Left ventricle myocardium superior (tissue), 1 donor: Measurements from ENCODE around the gene HDAC9. TPM values are rescaled to one million over a fixed set of nuclear protein-coding genes. Genes with fewer than 3 reads are reported as not detected.

Experiments used
- ATAC-seq: fragments of 200-7000 bp; cut with Tn5 transposase; one replicate; pipeline ENCODE4 v1.9.1; 2020; ENCODE audit warnings: mild to moderate bottlenecking, moderate library complexity
- DNase-seq: peaks from one replicate; pipeline ENCODE4 v3.0.0-alpha.2; 2020
- intact Hi-C: fragments of 100-400 bp; cut with micrococcal nuclease; formaldehyde crosslinking; loops from one replicate; pipeline ENCODE4 v1.11.0; 2022
- total RNA-seq: library from RNA; stranded (reverse); fragmentation: NEBNext Ultra II Directional; extraction: Animal tissue kit (Norgen Biotek cat#: 25700); gene quantifications from one replicate; pipeline ENCODE4 v1.2.1, GENCODE V29; 2021
- donor health status: DM: no; HTN: yes; CAD: no; lungs with severe emphysema.

The HDAC9 gene
- total RNA-seq, 1 donor from 2014 or later = 30.7 TPM

GRCh38 chr7:18843979-18844378 lies 348.4 kb downstream of the HDAC9 start:
- no peak for DNase-seq
- ATAC-seq = no peak
- intact Hi-C loops = no loop called here

GRCh38 chr7:18844735-18845134 lies 349.2 kb downstream of the HDAC9 start:
- ATAC-seq (no peak), DNase-seq (no peak)
- intact Hi-C loops = no loop called here

DNA sequence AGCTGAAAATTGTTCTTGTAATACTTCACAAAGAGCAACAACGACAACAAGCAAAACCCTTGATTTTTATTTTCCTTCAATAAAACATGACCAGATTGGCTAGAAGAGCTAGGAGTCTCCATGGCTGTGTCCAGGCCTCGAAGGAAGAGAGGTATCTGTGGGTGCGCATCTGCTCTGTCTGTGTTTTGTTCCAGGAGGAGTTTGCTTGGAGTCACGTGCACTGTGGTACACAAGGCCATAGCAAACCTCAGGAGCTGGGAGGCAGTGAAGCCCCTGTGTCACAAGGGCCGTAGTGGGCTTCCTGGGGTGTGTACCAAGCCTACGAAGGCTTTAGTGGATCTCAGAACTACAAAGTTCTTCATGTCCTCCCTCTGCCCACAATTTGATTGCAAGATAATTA lies 350.2 kb downstream of the HDAC9 start:
- DNase-seq (no peak), ATAC-seq (no peak)
- intact Hi-C loops = no loop called here

DNA sequence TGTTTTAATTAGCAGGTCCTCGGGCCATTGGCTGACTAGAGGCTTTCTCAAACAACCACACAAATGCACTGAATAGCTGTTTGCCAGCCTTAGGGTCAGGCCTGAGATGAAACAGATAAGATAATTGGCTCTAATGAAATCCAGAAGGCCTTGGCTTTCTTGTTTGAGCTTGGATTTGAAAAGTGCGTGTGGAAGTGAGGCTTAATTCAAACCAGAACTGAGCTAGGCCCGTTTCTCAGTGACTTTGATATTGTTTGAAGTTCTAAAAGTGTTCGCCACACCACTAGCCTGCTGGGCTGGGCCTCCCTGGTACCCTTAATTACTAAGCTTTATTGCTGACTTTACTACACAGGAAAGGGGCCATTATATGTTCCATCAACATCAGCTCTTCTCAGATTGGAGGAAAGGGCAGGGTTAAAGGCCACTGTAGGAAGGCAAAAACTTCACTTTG lies 351.2 kb downstream of the HDAC9 start:
- ATAC-seq = no peak
- intact Hi-C loops = no loop called here

DNA sequence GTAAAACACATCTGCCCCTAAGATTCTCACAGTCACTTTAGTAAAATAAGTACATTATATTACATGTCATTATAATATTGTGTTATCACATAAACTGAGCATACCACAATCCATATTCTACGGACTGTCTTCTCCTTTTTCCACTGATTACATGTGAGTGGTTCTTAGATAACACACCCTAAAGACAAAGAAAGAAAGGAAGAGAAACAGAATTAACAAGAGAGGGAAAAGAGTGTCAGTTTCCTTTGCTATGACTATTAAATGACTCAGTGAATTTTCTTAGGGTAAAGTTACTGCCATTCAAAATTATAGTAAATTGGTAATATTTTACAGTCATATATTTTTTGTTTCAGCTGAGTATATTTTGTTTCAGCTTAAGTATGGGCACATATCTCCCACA lies 353.6 kb downstream of the HDAC9 start:
- no peak for ATAC-seq
- intact Hi-C loops = no loop called here
- DNase-seq = no peak

More for the DNA sequence above, 351.2 kb downstream of the HDAC9 start:
- DNase-seq = no peak

GRCh38 chr7:18855796-18856195 lies 360.2 kb downstream of the HDAC9 start:
- intact Hi-C loops = no loop called here
- ATAC-seq = no peak
- DNase-seq = no peak

DNA sequence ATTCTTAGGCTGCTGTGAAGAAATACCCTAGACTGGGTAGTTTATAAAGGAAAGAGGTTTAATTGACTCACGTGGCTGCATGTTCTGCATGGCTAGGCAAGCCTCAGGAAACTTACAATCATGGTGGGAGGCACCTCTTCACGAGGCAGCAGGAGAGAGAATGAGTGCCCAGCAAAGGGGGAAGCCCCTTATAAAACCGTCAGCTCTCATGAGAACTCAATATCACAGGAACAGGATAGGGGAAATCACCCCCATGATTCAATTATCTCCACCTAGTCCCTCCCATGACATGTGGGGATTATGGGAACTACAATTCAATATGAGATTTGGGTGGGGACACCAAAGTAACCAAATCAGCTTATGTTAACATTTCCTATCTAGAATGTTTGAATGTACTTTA lies 362.7 kb downstream of the HDAC9 start:
- ATAC-seq = no peak
- intact Hi-C loops = no loop called here
- no peak for DNase-seq

GRCh38 chr7:18859318-18859717 lies 363.8 kb downstream of the HDAC9 start:
- intact Hi-C loops = no loop called here
- no peak for ATAC-seq
- no peak for DNase-seq

DNA sequence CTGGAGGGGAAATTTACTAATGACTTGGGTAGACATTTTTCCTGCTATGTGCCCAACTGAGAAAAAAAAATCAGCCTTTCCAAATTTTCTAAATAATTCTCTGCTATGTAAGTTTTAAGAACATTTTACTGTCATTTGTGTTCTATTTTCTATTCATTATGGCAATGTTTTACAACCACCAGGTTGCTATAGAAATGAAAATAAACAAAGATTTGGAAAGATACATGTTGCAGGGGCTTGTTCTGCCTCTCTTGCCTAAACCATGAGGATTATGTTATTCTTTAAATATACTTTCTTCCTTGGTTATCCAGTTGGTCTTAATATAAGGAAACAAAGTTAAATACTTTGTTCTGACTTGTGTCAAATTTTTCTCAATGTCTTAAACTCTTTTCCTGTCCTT lies 364.7 kb downstream of the HDAC9 start:
- DNase-seq (no peak), ATAC-seq (no peak)
- intact Hi-C loops = no loop called here

GRCh38 chr7:18861514-18862118 lies 366.1 kb downstream of the HDAC9 start:
- DNase-seq (no peak), ATAC-seq (no peak)
- intact Hi-C loops = no loop called here

DNA sequence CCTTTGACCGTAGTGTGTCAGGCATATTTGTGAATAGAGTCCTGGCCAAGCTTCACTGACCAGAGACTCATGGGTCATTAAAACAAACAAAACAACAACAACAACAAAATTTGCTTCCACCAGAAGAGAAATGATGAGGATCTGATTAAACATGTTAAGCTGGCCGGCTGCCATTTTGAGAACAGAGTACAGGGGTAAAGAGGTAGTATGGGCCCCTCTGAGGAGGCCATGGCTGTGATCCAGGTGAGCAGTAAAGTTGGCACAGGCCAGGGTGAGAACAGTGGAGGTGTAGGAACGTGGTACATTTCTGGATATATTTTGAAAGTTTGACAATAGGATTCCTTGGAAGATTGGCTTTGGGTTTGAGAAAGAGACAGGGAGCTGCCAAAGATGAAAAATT lies 369.4 kb downstream of the HDAC9 start:
- intact Hi-C loops = no loop called here
- ATAC-seq = no peak
- DNase-seq = no peak

- intact Hi-C loops = no loop called here
- DNase-seq (peak; percentile 51), ATAC-seq (peak; percentile 98)
Observed at GRCh38 chr7:18866359-18867036, 370.9 kb downstream of the HDAC9 start.

GRCh38 chr7:18872344-18872743 lies 376.8 kb downstream of the HDAC9 start:
- intact Hi-C loops = no loop called here
- DNase-seq (no peak), ATAC-seq (no peak)

GRCh38 chr7:18873734-18874336 lies 378.3 kb downstream of the HDAC9 start:
- intact Hi-C loops = no loop called here
- ATAC-seq (no peak), DNase-seq (no peak)

DNA sequence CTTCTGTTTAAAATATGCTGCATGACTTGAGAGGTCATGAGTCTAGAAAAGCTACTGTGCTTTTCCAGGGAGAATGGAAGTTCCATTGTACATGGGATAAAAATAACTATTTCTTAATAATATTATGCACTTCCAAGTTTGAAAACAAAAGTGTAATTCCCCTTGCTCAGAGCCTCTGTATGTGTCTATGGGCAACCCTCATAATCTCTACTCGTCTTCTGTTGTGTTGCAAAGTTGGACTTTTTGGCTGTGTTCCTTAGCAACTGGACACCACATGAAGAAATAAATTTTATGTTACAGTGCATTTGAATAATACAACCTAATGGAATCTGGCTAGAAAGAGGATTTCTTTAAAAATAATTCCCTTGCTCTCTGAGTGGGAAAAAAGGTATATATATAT lies 379.3 kb downstream of the HDAC9 start:
- intact Hi-C loops = no loop called here
- no peak for ATAC-seq
- DNase-seq = no peak

DNA sequence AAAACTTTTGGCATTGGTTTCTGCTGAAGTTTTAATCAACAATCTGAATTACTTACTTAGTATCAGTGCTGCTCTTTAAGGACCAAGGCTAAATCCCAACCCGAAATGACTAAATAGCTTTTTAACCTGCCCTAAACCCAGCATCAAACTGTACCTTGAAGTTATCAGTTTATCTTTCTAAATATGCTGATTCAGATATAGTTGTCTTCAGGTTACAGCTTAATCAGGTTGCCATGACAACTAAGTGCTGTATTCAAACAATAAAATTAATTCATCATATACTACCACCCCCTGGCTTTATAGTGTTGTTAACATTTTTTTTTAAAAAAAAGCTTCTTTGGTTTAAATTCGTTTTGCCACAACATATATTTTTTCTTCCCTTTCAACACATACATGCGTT lies 382.3 kb downstream of the HDAC9 start:
- no peak for DNase-seq
- intact Hi-C loops = no loop called here
- no peak for ATAC-seq

DNA sequence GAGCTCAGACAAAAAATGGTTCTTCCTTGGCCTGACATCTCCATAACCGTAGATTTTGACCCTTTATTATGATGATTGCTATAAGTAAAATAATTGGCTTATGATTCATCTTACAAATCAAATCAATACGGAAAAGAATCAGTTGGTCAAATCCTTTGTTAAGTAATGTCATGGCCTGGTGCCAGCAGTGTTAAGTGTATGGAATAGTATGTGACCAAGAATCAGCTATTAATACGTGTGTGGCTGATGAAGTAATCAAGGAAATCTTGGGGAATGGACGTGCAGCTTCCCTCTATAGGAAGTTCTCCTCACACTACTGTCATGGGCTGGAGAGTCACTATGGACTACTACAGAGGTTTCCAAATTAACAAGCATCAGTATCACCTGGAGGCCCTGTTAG lies 391.3 kb downstream of the HDAC9 start:
- DNase-seq = no peak
- intact Hi-C loops = no loop called here
- no peak for ATAC-seq

GRCh38 chr7:18889436-18889835 lies 393.9 kb downstream of the HDAC9 start:
- no peak for ATAC-seq
- no peak for DNase-seq
- intact Hi-C loops = no loop called here

DNA sequence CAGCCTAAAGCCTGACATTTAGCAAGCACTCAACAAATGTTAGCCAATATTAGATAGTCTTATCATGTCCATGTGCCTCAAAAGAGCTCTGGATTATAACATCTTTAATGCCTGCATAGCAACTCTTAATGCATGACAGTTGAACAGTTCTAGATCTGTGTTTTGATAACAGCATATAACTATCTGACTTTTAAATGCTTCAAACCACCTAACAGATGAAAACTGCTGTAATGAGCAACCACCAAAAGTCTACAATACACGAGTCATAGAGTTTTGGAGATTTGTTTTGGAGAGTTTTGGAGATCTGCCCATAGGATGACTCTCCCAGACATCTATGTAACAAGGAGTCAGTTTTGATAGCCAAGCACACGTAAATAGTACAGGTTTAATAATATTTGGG lies 394.6 kb downstream of the HDAC9 start:
- intact Hi-C loops = no loop called here
- ATAC-seq = no peak
- DNase-seq = no peak

GRCh38 chr7:18890885-18891621 lies 395.5 kb downstream of the HDAC9 start:
- intact Hi-C loops = no loop called here
- ATAC-seq (peak; percentile 41), DNase-seq (no peak)
